HG02759 (cell line): Measurements from ENCODE around the gene JMJD4.
A peak's percentile ranks its signal among the peaks of the same experiment; 100 is the strongest.

Experiments used
- ATAC-seq: cut with Tn5 transposase; IDR thresholded peaks from one replicate; pipeline ENCODE4 v1.9.1; 2021; ENCODE audit warnings: mild to moderate bottlenecking, moderate library complexity; ENCODE audit not compliant: unreplicated experiment

The JMJD4 gene

DNA sequence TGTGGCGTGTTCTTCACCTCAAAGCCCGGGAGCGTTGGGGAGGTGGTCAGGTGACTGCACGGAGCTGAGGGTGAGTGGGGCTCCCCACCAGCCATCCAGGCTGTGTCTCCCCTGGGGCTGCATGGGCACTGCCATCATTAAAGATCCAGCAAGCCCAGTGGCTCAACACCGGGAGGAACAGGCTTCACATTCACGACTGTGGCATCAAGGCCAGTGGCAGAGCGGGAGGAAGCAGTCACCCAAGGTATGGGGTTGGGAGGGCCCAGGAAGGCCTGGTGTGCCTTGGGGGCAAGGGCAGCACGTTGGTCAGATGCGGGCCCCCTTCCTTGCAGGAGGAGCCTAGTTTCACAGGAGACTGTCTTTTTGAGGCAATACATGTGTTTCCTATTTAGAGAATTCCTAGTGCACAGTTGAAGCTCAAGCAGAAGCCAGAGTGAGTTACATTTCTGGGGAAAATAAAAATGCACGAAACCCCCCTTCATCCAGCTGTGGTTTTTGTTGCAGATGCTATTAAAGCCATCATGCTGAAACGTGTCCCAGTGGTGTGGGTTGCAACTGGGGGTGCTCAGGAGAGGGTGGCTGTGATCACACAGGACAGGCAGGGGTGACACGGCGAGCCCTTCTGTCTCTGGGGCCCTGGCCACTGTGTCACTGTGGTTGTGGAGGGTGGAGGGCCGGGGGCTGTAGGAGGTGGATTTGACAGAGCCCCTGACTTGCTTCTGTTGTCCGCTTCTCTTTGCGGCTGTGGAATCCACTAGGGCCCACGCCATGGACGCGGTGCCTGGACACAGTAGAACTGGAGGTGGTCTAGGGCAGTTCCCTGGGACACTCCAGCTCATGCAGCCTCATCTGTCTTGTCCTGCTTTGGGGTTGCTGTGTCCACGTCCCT is 34.2 kb upstream of the JMJD4 start:
- ATAC-seq: no peak

DNA sequence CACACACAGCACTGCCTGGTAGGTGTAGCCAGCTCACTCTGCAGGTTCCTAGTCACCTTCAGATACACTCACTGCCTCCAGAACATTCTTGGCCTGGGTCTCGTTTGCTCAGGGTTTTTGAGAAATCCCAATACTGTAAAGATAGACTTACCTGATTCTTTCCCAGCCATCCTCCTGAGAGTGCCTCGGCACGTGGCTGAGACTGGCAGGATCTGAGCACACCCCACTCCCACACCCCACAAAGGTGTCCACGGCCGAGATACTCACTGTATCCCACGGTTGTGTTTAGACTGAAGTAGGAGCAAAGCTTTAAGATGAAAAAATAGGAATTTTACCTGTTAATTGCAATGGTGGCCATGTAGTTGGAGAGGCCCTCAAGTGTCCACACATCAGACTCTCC is 33.5 kb upstream of the JMJD4 start:
- ATAC-seq: no peak

DNA sequence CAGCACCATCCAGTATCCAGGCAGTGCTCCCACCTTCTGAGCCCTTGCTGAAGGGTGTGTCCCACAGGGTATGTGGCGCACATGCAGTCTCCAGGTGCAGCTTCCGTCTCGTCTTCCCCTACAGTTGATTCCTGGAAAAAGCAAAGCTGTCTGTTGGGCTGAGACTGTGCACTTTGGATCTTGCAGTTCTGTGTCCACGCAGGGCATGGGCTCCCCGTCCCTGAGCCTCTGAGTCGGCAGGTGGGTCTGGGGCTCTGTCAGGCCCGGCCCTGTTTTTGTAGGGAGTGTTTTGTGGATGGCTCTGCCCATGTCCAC is 33.0 kb upstream of the JMJD4 start:
- ATAC-seq: no peak

DNA sequence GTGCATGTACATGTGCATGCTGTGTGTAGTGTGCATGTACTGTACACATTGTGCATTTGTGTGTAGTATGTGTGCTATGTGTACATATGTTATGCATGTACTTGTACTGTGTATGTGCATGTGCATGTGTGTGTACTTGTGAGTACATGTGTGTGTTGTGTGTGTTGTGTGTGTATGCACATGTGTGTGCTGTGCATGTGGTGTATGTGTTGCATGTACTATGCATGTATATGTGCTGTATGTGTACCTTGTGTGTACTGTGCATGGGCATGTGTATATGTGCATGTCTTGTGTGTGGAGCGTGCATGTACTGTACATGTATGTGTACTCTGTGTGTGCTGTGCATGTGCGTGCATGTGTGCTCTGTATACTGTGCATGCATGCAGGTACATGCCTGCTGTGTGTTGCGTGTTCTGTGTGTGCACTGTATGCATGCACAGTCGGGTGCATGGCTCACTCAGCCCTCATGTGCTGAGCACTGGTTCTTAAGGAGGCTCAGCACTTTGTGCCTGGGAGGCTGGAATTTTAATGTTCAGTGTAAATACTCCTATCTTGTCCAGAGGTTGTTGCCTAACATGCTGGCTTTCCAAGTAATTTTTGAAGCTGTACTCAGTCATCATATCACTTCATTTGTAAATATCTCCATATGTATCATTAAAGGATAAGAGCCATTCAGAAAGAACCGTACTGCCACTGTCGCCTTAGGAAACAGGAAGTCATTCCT is 32.5 kb upstream of the JMJD4 start:
- no peak for ATAC-seq

GRCh38 chr1:227766653-227767277 is 31.7 kb upstream of the JMJD4 start:
- ATAC-seq: no peak

- ATAC-seq: peak; percentile 52
Measured at GRCh38 chr1:227766015-227766634, 31.0 kb upstream of the JMJD4 start.

GRCh38 chr1:227765261-227766014 is 30.3 kb upstream of the JMJD4 start:
- no peak for ATAC-seq

GRCh38 chr1:227764019-227764391 is 28.9 kb upstream of the JMJD4 start:
- ATAC-seq: no peak

GRCh38 chr1:227763246-227764018 is 28.3 kb upstream of the JMJD4 start:
- no peak for ATAC-seq

DNA sequence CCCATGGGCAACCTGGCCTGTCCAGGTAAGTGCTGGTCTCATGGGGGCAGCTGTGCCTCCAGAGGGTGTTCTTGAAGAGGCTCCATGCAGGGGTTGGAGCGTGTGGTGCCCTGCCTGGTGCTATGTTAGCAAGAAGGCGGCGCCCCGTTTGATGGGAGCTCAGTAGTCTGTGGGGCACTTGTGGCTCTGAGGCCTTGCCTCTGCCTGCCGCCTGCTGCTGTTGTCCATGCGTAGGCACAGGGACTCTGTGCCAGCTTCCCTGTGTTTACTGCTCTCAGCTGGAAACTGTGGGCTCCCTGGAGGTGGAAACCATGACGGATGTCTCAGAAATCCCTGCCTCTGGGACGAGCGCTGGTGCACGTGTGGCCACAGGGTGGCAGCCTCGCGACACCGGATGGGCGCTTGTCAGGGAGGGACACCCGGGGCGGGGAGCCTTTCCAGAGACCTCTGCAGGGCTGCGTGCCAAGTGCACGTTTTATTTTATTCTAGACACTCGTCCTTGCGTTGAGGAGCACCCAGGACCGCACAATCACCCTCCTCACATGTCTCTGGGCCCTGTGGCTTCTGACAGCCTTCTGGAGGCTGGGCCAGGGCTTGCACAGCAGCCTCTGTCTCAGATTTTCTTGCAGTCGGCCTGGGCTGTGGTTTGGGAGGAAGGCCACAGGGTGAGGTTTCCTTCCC is 27.3 kb upstream of the JMJD4 start:
- peak; percentile 73 for ATAC-seq

GRCh38 chr1:227761621-227762230 is 26.6 kb upstream of the JMJD4 start:
- no peak for ATAC-seq

DNA sequence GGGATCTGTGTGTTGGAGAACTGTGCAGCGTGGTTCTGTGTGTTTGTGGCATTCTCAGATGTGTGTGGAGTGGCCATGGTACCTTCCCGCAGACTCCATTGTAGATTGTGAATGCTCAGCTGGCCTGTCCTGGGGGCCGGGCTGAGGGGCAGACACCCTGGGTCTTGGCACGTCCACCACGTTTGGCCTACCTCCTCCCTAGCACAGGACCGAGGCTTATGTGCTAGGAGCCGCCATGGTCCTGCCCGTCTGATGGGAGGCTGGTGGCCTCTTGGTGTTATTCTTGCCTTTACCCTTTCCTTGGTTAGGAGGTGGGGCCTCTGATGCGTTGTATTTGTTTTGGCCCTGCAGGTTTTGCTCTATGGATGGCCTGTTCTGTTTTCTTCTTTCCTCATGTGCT is 25.3 kb upstream of the JMJD4 start:
- no peak for ATAC-seq

DNA sequence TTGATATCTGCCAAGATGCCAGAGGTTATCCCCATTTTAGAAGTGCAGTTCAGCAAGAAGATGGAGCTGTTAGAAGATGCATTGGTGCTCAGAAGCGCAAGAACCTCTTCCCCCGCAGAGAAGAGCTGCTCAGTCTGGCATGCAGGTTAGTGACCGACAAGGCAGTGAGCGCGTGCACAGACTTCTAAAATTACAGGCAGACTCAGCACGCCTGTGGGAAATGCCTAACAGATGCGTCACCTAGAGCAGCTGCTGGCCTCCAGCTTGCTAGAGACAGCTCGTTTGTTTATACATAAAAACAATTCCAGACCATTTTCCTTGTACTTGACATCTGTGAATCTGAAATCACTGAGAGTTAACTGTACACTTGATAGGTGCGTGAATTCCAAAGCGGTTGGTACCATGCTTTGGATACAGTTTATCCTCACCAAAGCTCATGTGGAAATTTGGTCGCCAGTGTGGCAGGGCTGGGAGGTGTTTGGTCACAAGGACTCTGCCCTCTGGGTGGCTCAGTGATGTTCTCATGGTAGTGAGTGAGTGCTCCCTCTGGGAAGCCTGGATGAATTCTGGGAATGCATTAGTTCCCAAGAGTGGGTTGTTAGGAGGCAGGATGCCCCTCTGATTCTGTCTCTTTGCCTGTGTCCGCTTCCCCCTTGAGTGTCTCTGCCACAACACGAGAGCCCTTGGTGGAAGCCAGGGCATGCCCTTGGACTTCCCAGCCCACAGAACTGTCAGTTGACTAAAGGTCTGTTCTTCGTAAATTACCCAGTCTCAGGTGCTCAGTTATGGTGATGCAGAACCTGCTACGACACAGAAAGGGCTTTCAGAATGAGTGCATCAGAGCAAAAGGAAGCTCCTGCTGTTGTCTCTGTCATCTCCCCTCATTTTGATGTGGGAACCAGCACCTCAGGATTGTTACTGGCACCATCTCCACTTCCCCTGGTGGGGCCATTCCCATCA is 24.5 kb upstream of the JMJD4 start:
- no peak for ATAC-seq

GRCh38 chr1:227758366-227758765 is 23.3 kb upstream of the JMJD4 start:
- ATAC-seq: peak; percentile 45

DNA sequence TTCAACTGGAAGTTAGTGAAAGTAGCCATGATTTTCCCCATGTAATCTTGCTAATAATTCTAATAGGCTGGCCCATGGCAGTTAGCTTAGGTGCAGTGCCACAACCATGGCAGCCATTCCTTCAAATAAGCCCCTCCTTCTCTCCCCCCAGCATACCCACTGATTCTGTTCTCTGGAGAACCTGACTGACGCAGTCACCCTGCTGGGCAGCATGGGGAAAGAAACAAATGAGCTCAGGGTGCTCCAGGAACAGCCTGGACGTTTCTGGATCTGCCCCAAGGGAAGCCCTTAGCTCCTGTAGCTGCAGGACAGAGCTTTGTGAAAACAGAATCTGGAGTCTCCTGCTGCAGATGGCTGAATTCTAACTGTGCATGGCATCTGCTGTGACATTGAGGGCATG is 22.7 kb upstream of the JMJD4 start:
- ATAC-seq: no peak

DNA sequence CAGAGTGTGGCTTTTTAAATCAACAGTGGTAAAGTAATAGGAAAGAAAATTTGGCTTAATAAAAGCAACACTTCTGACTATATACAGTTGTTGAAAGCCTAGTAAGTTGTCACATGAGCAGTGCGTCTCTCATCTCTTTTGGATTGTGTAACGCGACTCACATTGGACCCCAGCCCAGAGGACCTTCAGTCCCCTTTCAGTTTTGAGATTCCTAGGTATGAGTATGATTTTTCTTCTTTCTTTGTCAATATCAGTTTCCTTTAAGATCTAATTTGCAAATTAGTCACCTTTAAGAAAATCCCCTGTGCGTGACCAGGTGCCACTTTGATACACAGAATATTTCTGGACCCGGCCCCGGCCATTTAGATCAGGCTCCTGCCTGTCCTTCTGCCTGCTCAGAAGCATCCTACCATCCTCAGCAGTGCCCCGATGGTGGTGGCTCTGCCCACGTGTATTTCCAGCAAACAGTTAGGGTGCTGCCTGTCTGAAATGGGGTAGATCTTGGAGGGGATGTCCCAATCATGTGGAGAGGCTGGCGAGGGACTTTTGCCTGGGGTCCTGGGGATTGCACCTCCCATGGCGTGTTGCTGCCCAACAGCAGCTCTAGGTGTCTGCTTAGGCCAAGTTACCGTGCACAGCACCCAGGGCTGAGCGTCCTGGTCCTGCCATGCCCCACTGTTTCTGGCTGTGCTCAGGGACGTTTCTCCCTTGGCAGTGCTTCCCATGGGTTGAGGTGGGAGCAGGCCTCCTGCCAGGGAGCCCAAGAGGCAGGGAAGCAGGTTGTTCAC is 21.3 kb upstream of the JMJD4 start:
- ATAC-seq: no peak

- ATAC-seq: no peak
Measured at GRCh38 chr1:227754958-227755357, 19.9 kb upstream of the JMJD4 start.
